GM23338 (cell line): Measurements from ENCODE around the gene MTMR6. TPM values are rescaled to one million over a fixed set of nuclear protein-coding genes. Genes with fewer than 3 reads are reported as not detected.

Source experiments
- ATAC-seq: fragments of 200-7000 bp; cut with Tn5 transposase; 3 replicates; pipeline ENCODE4 v1.9.1; 2020
- DNase-seq: peaks from one replicate; pipeline ENCODE4 v3.0.0-alpha.2; 2015; ENCODE audit warnings: low spot score
- H2AFZ ChIP-seq: fragments of 200-600 bp; sonication (generic); 2 replicates; pipeline ENCODE4 v1.8.0; 2016; ENCODE audit warnings: antibody characterized with exemption, mild to moderate bottlenecking, moderate library complexity
- H3F3A ChIP-seq: fragments of 200-600 bp; sonication (generic); replicated peaks from 2 replicates; pipeline ENCODE4 v1.8.0; 2017; ENCODE audit warnings: antibody characterized with exemption, mixed run types, low read depth
- H3K27ac ChIP-seq: fragments of 200-600 bp; sonication (generic); 2 replicates; pipeline ENCODE4 v1.6.1; 2016; ENCODE audit warnings: low read depth
- H3K27me3 ChIP-seq: fragments of 200-600 bp; sonication (generic); 2 replicates; pipeline ENCODE4 v1.8.0; 2016; ENCODE audit warnings: mild to moderate bottlenecking, mixed run types, moderate library complexity; ENCODE audit not compliant: insufficient read depth
- H3K36me3 ChIP-seq: fragments of 200-600 bp; sonication (generic); 2 replicates; pipeline ENCODE4 v1.8.0; 2016; ENCODE audit warnings: mild to moderate bottlenecking; ENCODE audit not compliant: insufficient read depth
- H3K4me1 ChIP-seq: fragments of 200-600 bp; sonication (generic); 2 replicates; pipeline ENCODE4 v1.8.0; 2016; ENCODE audit warnings: mild to moderate bottlenecking, moderate library complexity; ENCODE audit not compliant: insufficient read depth
- H3K4me2 ChIP-seq: fragments of 200-600 bp; sonication (generic); 2 replicates; pipeline ENCODE4 v1.7.1; 2017; ENCODE audit warnings: mixed run types
- H3K4me3 ChIP-seq: fragments of 200-600 bp; sonication (generic); 2 replicates; pipeline ENCODE4 v1.6.1; 2016; ENCODE audit warnings: mixed run types
- H3K79me2 ChIP-seq: fragments of 200-600 bp; sonication (generic); replicated peaks from 2 replicates; pipeline ENCODE4 v1.8.0; 2017; ENCODE audit warnings: mild to moderate bottlenecking; ENCODE audit not compliant: insufficient read depth
- H3K9me2 ChIP-seq: fragments of 200-600 bp; sonication (generic); 2 replicates; pipeline ENCODE4 v1.8.0; 2017; ENCODE audit not compliant: insufficient read depth
- H4K20me1 ChIP-seq: fragments of 200-600 bp; sonication (generic); replicated peaks from 2 replicates; pipeline ENCODE4 v1.8.0; 2017; ENCODE audit warnings: mild to moderate bottlenecking; ENCODE audit not compliant: insufficient read depth
- H3K27ac Mint-ChIP-seq: 2 replicates; pipeline ENCODE4 v1.8.0; 2020; ENCODE audit warnings: inconsistent platforms, mild to moderate bottlenecking, moderate library complexity, mixed read lengths
- H3K27me3 Mint-ChIP-seq: 3 replicates; pipeline ENCODE4 v1.8.0; 2022; ENCODE audit warnings: low read depth, mild to moderate bottlenecking, moderate library complexity, mixed read lengths, inconsistent platforms; ENCODE audit not compliant: insufficient read depth, poor library complexity
- H3K36me3 Mint-ChIP-seq: 3 replicates; pipeline ENCODE4 v1.8.0; 2021; ENCODE audit warnings: low read depth, mild to moderate bottlenecking, inconsistent platforms, moderate library complexity, mixed read lengths
- H3K4me1 Mint-ChIP-seq: 3 replicates; pipeline ENCODE4 v1.8.0; 2020; ENCODE audit warnings: mild to moderate bottlenecking, inconsistent platforms, mixed read lengths
- H3K4me3 Mint-ChIP-seq: 3 replicates; pipeline ENCODE4 v1.8.0; 2021; ENCODE audit warnings: moderate library complexity, mild to moderate bottlenecking, inconsistent platforms, mixed read lengths
- H3K9me3 Mint-ChIP-seq: 3 replicates; pipeline ENCODE4 v1.8.0; 2020; ENCODE audit warnings: moderate library complexity, mild to moderate bottlenecking, inconsistent platforms, mixed read lengths
- CREB1 ChIP-seq: fragments of 250-450 bp; sonication (Bioruptor Pico); IDR thresholded peaks from 2 replicates; pipeline ENCODE4 v1.5.0; 2020; ENCODE audit warnings: low read depth, mild to moderate bottlenecking, moderate library complexity
- CTCF ChIP-seq, 2 experiments: fragments of 200-600 bp in 1 of 2; sonication (generic) in 1 of 2; conservative IDR thresholded peaks; 2 replicates each; pipeline versions ENCODE4 v1.5.1 to v1.6.1; 2016 to 2017; ENCODE audit warnings: antibody characterized with exemption in 2 of 2, low read depth in 2 of 2, mild to moderate bottlenecking in 2 of 2, moderate library complexity in 1 of 2
- ETS1 ChIP-seq: IDR thresholded peaks from 2 replicates; pipeline ENCODE4 v1.6.1; 2016; ENCODE audit warnings: antibody characterized with exemption
- EZH2 ChIP-seq: fragments of 200-600 bp; sonication (generic); IDR thresholded peaks from one replicate; pipeline ENCODE4 v1.8.0; 2017; ENCODE audit warnings: antibody characterized with exemption, mild to moderate bottlenecking, low read depth; ENCODE audit not compliant: unreplicated experiment
- EZH2phosphoT487 ChIP-seq: fragments of 200-600 bp; sonication (generic); IDR thresholded peaks from one replicate; pipeline ENCODE4 v1.8.1; 2018; ENCODE audit warnings: antibody characterized with exemption; ENCODE audit not compliant: unreplicated experiment
- JUNB ChIP-seq: IDR thresholded peaks from one replicate; pipeline ENCODE4 v1.6.1; 2016; ENCODE audit warnings: antibody characterized with exemption; ENCODE audit not compliant: unreplicated experiment
- NANOG ChIP-seq: IDR thresholded peaks from 2 replicates; pipeline ENCODE4 v1.6.1; 2016; ENCODE audit warnings: antibody characterized with exemption, borderline replicate concordance
- POLR2AphosphoS5 ChIP-seq: IDR thresholded peaks from 2 replicates; pipeline ENCODE4 v1.6.1; 2016; ENCODE audit warnings: antibody characterized with exemption, low read depth
- REST ChIP-seq: IDR thresholded peaks from one replicate; pipeline ENCODE4 v1.6.1; 2018; ENCODE audit warnings: antibody characterized with exemption; ENCODE audit not compliant: unreplicated experiment
- STAT1 ChIP-seq: IDR thresholded peaks from one replicate; pipeline ENCODE4 v1.6.1; 2016; ENCODE audit warnings: antibody characterized with exemption; ENCODE audit not compliant: unreplicated experiment
- ZNF114 ChIP-seq: fragments of 250-450 bp; sonication (Bioruptor Pico); IDR thresholded peaks from 2 replicates; pipeline ENCODE4 v1.5.0; 2020; ENCODE audit warnings: mild to moderate bottlenecking, moderate library complexity
- ZNF331 ChIP-seq: fragments of 250-450 bp; sonication (Bioruptor Pico); IDR thresholded peaks from 2 replicates; pipeline ENCODE4 v1.5.0; 2020; ENCODE audit warnings: low read depth, mild to moderate bottlenecking, moderate library complexity
- ZNF462 ChIP-seq: fragments of 250-450 bp; sonication (Bioruptor Pico); IDR thresholded peaks from 2 replicates; pipeline ENCODE4 v1.5.0; 2020; ENCODE audit warnings: mild to moderate bottlenecking, moderate library complexity
- polyA plus RNA-seq: library from polyadenylated mRNA; unstranded; fragments of >200 nt; fragmentation: Nextera tagmentation; extraction: Ambion mirVana; gene quantifications from 2 replicates; pipeline ENCODE4 v1.2.1, GENCODE V29; 2016
- total RNA-seq: library from RNA; depleted of rRNA; stranded (reverse); fragments of >200 nt; shearing (Covaris generic); gene quantifications from 2 replicates; pipeline ENCODE4 v1.2.3, GENCODE V29; 2014

MTMR6 gene
- total and polyA plus RNA-seq, 2 experiments from 2014 or later: 4.6 to 9.5 TPM

- DNase-seq (no peak), ATAC-seq (peak; percentile 45)
- Mint-ChIP-seq H3K9me3 (no peaks in the 10 kb centered on the region), H3K27me3 (peaks cover 2% of the 10 kb centered on the region), H3K4me3 (no peak overlapping the region), H3K27ac (no peak overlapping the region), H3K4me1 (peaks cover 16% of the 10 kb centered on the region), H3K36me3 (no peaks in the 10 kb centered on the region)
- Histone ChIP-seq H4K20me1 (peaks cover 8% of the 10 kb centered on the region), H3K27me3 (no peaks in the 10 kb centered on the region), H3K4me2 (no peak overlapping the region), H2AFZ (no peak overlapping the region), H3K79me2 (peaks cover 13% of the 10 kb centered on the region), H3K9me2 (no peaks in the 10 kb centered on the region), H3F3A (no peaks in the 10 kb centered on the region), H3K27ac (no peak overlapping the region), H3K4me3 (no peak overlapping the region), H3K4me1 (peaks cover 8% of the 10 kb centered on the region; the same call in 1 of the 2 replicates), H3K36me3 (no peaks in the 10 kb centered on the region)
- TF ChIP-seq JUNB (no peak), CREB1 (CRISPR knock-in tag) (no peak), EZH2 (no peak), POLR2AphosphoS5 (no peak), CTCF (conservative IDR thresholded peaks at IDR 0.05; ENCODE audit: low read depth in 2 of 2) (no peak), ETS1 (no peak), EZH2phosphoT487 (no peak), STAT1 (no peak), ZNF114 (CRISPR knock-in tag) (no peak), ZNF462 (no peak), NANOG (no peak), REST (no peak), ZNF331 (CRISPR knock-in tag) (no peak)
These were observed 5.4 kb downstream of the MTMR6 start for GRCh38 chr13:25281935-25282332.
